HG03039 (cell line): ENCODE measurements around the gene TFAP2D.

Experiments
- ATAC-seq: cut with Tn5 transposase; IDR thresholded peaks from one replicate; pipeline ENCODE4 v1.9.1; 2021; ENCODE audit warnings: mild to moderate bottlenecking, moderate library complexity; ENCODE audit not compliant: unreplicated experiment

The TFAP2D gene

GRCh38 chr6:50818020-50818419, 104.7 kb downstream of the TFAP2D start:
- ATAC-seq, result no peak

- no peak for ATAC-seq
These were observed 105.3 kb downstream of the TFAP2D start, which contains the start of gene TFAP2B for GRCh38 chr6:50818673-50819072. TFAP2B (plus strand) TSS chr6:50818871; CDS start chr6:50818892, 21 bp downstream.

GRCh38 chr6:50819466-50819903, 106.2 kb downstream of the TFAP2D start:
- ATAC-seq, result no peak

- ATAC-seq, result peak; percentile 52
These were observed 106.9 kb downstream of the TFAP2D start for GRCh38 chr6:50819904-50820868.

- no peak for ATAC-seq
These were observed 107.5 kb downstream of the TFAP2D start for GRCh38 chr6:50820869-50821264.

- ATAC-seq, result no peak
These were observed 108.2 kb downstream of the TFAP2D start for GRCh38 chr6:50821441-50822077.

GRCh38 chr6:50822078-50822476, 108.8 kb downstream of the TFAP2D start:
- no peak for ATAC-seq
